ENCODE results near the gene PPP4R3B.

The PPP4R3B gene

GRCh38 chr2:55617175-55618024 lies at the start of gene PPP4R3B:
TSS of gene PPP4R3B (minus strand) at chr2:55617622. CDS start at chr2:55617285, 337 bp downstream.
- Histone ChIP-seq H3K27me3 (ENCODE audit: control insufficient read depth, insufficient read depth, low read length) (no peaks in the 10 kb centered on the region), H3K4me1 (ENCODE audit: control insufficient read depth, insufficient read depth, low read length) (peaks cover 3% of the 10 kb centered on the region), H3K9ac (ENCODE audit: low read depth, low read length) (peak within 1 kb of the TSS; percentile 92), H3K4me3 (ENCODE audit: low read depth, low read length) (peak within 1 kb of the TSS; percentile 93), H3K9me3 (ENCODE audit: control insufficient read depth, insufficient read depth, low read length) (no peaks in the 10 kb centered on the region), H3K36me3 (ENCODE audit: control insufficient read depth, insufficient read depth, low read length) (peaks cover 3% of the 10 kb centered on the region)

GRCh38 chr2:55653255-55653654 lies 35.8 kb upstream of the PPP4R3B start:
- Histone ChIP-seq H3K4me1 (ENCODE audit: control insufficient read depth, insufficient read depth, low read length) (peaks cover 3% of the 10 kb centered on the region), H3K9me3 (ENCODE audit: control insufficient read depth, insufficient read depth, low read length) (no peaks in the 10 kb centered on the region), H3K4me3 (ENCODE audit: low read depth, low read length) (no peak overlapping the region), H3K36me3 (ENCODE audit: control insufficient read depth, insufficient read depth, low read length) (peaks cover 17% of the 10 kb centered on the region), H3K27me3 (ENCODE audit: control insufficient read depth, insufficient read depth, low read length) (no peaks in the 10 kb centered on the region), H3K9ac (ENCODE audit: low read depth, low read length) (no peak overlapping the region)

- no peaks in the 10 kb centered on the region for H3K9me3 ChIP-seq (ENCODE audit: control insufficient read depth, insufficient read depth, low read length)
- H3K9ac ChIP-seq (ENCODE audit: low read depth, low read length), result no peak overlapping the region
- H3K4me1 ChIP-seq (ENCODE audit: control insufficient read depth, insufficient read depth, low read length), result no peaks in the 10 kb centered on the region
- peaks cover 18% of the 10 kb centered on the region for H3K36me3 ChIP-seq (ENCODE audit: control insufficient read depth, insufficient read depth, low read length)
- H3K4me3 ChIP-seq (ENCODE audit: low read depth, low read length), result no peak overlapping the region
- H3K27me3 ChIP-seq (ENCODE audit: control insufficient read depth, insufficient read depth, low read length), result no peaks in the 10 kb centered on the region
Measured at GRCh38 chr2:55649211-55649610, 31.8 kb upstream of the PPP4R3B start.

- Histone ChIP-seq H3K4me3 (ENCODE audit: low read depth, low read length) (no peak overlapping the region), H3K36me3 (ENCODE audit: control insufficient read depth, insufficient read depth, low read length) (peaks cover 12% of the 10 kb centered on the region), H3K4me1 (ENCODE audit: control insufficient read depth, insufficient read depth, low read length) (no peaks in the 10 kb centered on the region)
Measured at GRCh38 chr2:55636831-55637230, 19.4 kb upstream of the PPP4R3B start.

GRCh38 chr2:55628931-55629330 lies 11.5 kb upstream of the PPP4R3B start:
- Histone ChIP-seq H3K4me3 (ENCODE audit: low read depth, low read length) (no peak overlapping the region), H3K36me3 (ENCODE audit: control insufficient read depth, insufficient read depth, low read length) (no peaks in the 10 kb centered on the region), H3K9ac (ENCODE audit: low read depth, low read length) (no peak overlapping the region), H3K9me3 (ENCODE audit: control insufficient read depth, insufficient read depth, low read length) (no peaks in the 10 kb centered on the region), H3K4me1 (ENCODE audit: control insufficient read depth, insufficient read depth, low read length) (no peaks in the 10 kb centered on the region), H3K27me3 (ENCODE audit: control insufficient read depth, insufficient read depth, low read length) (no peaks in the 10 kb centered on the region)

More at GRCh38 chr2:55636831-55637230, 19.4 kb upstream of the PPP4R3B start:
- Histone ChIP-seq H3K9ac (ENCODE audit: low read depth, low read length) (no peak overlapping the region), H3K27me3 (ENCODE audit: control insufficient read depth, insufficient read depth, low read length) (no peaks in the 10 kb centered on the region), H3K9me3 (ENCODE audit: control insufficient read depth, insufficient read depth, low read length) (no peaks in the 10 kb centered on the region)

GRCh38 chr2:55627915-55628314 lies 10.5 kb upstream of the PPP4R3B start:
- no peaks in the 10 kb centered on the region for H3K36me3 ChIP-seq (ENCODE audit: control insufficient read depth, insufficient read depth, low read length)

GRCh38 chr2:55621802-55622201 lies 4.4 kb upstream of the PPP4R3B start:
- H3K9ac ChIP-seq (ENCODE audit: low read depth, low read length), result no peak overlapping the region
- H3K4me3 ChIP-seq (ENCODE audit: low read depth, low read length), result no peak overlapping the region
- no peaks in the 10 kb centered on the region for H3K27me3 ChIP-seq (ENCODE audit: control insufficient read depth, insufficient read depth, low read length)
- H3K4me1 ChIP-seq (ENCODE audit: control insufficient read depth, insufficient read depth, low read length), result peaks cover 3% of the 10 kb centered on the region
- peaks cover 3% of the 10 kb centered on the region for H3K36me3 ChIP-seq (ENCODE audit: control insufficient read depth, insufficient read depth, low read length)
- no peaks in the 10 kb centered on the region for H3K9me3 ChIP-seq (ENCODE audit: control insufficient read depth, insufficient read depth, low read length)

More at GRCh38 chr2:55627915-55628314, 10.5 kb upstream of the PPP4R3B start:
- no peaks in the 10 kb centered on the region for H3K27me3 ChIP-seq (ENCODE audit: control insufficient read depth, insufficient read depth, low read length)
- H3K4me3 ChIP-seq (ENCODE audit: low read depth, low read length), result no peak overlapping the region
- no peak overlapping the region for H3K9ac ChIP-seq (ENCODE audit: low read depth, low read length)
- H3K9me3 ChIP-seq (ENCODE audit: control insufficient read depth, insufficient read depth, low read length), result no peaks in the 10 kb centered on the region
- no peaks in the 10 kb centered on the region for H3K4me1 ChIP-seq (ENCODE audit: control insufficient read depth, insufficient read depth, low read length)

- no peak overlapping the region for H3K9ac ChIP-seq (ENCODE audit: low read depth, low read length)
Measured at GRCh38 chr2:55620123-55620779, 2.8 kb upstream of the PPP4R3B start.

GRCh38 chr2:55618275-55619055 lies 1.0 kb upstream of the PPP4R3B start:
- Histone ChIP-seq H3K9ac (ENCODE audit: low read depth, low read length) (peak overlapping the region; percentile 78), H3K36me3 (ENCODE audit: control insufficient read depth, insufficient read depth, low read length) (peaks cover 3% of the 10 kb centered on the region), H3K4me3 (ENCODE audit: low read depth, low read length) (peak overlapping the region; percentile 93), H3K9me3 (ENCODE audit: control insufficient read depth, insufficient read depth, low read length) (no peaks in the 10 kb centered on the region), H3K4me1 (ENCODE audit: control insufficient read depth, insufficient read depth, low read length) (peaks cover 3% of the 10 kb centered on the region), H3K27me3 (ENCODE audit: control insufficient read depth, insufficient read depth, low read length) (no peaks in the 10 kb centered on the region)

More at GRCh38 chr2:55620123-55620779, 2.8 kb upstream of the PPP4R3B start:
- Histone ChIP-seq H3K4me1 (ENCODE audit: control insufficient read depth, insufficient read depth, low read length) (peaks cover 3% of the 10 kb centered on the region), H3K4me3 (ENCODE audit: low read depth, low read length) (no peak overlapping the region), H3K9me3 (ENCODE audit: control insufficient read depth, insufficient read depth, low read length) (no peaks in the 10 kb centered on the region), H3K27me3 (ENCODE audit: control insufficient read depth, insufficient read depth, low read length) (no peaks in the 10 kb centered on the region), H3K36me3 (ENCODE audit: control insufficient read depth, insufficient read depth, low read length) (peaks cover 3% of the 10 kb centered on the region)

- peaks cover 3% of the 10 kb centered on the region for H3K4me1 ChIP-seq (ENCODE audit: control insufficient read depth, insufficient read depth, low read length)
- peak overlapping the region; percentile 93 for H3K4me3 ChIP-seq (ENCODE audit: low read depth, low read length)
- H3K36me3 ChIP-seq (ENCODE audit: control insufficient read depth, insufficient read depth, low read length), result peaks cover 3% of the 10 kb centered on the region
- H3K9me3 ChIP-seq (ENCODE audit: control insufficient read depth, insufficient read depth, low read length), result no peaks in the 10 kb centered on the region
- peak overlapping the region; percentile 78 for H3K9ac ChIP-seq (ENCODE audit: low read depth, low read length)
- H3K27me3 ChIP-seq (ENCODE audit: control insufficient read depth, insufficient read depth, low read length), result no peaks in the 10 kb centered on the region
Measured at GRCh38 chr2:55618025-55618274, 528 bp upstream of the PPP4R3B start.

GRCh38 chr2:55616551-55617174 lies 759 bp downstream of the PPP4R3B start:
- H3K4me1 ChIP-seq (ENCODE audit: control insufficient read depth, insufficient read depth, low read length), result peaks cover 3% of the 10 kb centered on the region
- peak overlapping the region; percentile 92 for H3K9ac ChIP-seq (ENCODE audit: low read depth, low read length)
- peak overlapping the region; percentile 93 for H3K4me3 ChIP-seq (ENCODE audit: low read depth, low read length)
- H3K27me3 ChIP-seq (ENCODE audit: control insufficient read depth, insufficient read depth, low read length), result no peaks in the 10 kb centered on the region
- H3K9me3 ChIP-seq (ENCODE audit: control insufficient read depth, insufficient read depth, low read length), result no peaks in the 10 kb centered on the region
- H3K36me3 ChIP-seq (ENCODE audit: control insufficient read depth, insufficient read depth, low read length), result peaks cover 3% of the 10 kb centered on the region

All from iPS-15b (cell line).